ENCODE measurements around the gene COBLL1. TPM values are rescaled to one million over a fixed set of nuclear protein-coding genes. Genes with fewer than 3 reads are reported as not detected.

The COBLL1 gene
- total RNA-seq, 1 experiment from 2014 or later: 8.0 TPM

DNA sequence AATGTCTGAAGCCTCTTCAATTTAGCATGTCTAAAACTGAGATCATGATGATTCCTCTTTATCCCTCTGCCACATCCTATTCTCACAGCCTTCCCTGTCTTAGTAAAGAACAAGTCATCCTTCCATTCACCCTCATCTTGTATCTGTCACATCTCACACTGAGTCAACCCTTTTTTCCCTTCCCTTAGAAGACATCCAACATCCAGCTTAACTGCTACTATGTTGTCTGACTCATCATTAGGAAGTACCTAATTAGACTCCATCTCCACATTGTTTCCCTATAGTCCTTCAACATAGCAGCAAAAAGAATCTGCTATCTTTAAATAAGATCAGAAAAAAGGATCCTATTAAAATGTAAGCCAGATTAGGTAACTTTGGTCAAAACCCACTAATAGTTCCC, 135.1 kb downstream of the COBLL1 start:
- TF ChIP-seq, protein P1, sequence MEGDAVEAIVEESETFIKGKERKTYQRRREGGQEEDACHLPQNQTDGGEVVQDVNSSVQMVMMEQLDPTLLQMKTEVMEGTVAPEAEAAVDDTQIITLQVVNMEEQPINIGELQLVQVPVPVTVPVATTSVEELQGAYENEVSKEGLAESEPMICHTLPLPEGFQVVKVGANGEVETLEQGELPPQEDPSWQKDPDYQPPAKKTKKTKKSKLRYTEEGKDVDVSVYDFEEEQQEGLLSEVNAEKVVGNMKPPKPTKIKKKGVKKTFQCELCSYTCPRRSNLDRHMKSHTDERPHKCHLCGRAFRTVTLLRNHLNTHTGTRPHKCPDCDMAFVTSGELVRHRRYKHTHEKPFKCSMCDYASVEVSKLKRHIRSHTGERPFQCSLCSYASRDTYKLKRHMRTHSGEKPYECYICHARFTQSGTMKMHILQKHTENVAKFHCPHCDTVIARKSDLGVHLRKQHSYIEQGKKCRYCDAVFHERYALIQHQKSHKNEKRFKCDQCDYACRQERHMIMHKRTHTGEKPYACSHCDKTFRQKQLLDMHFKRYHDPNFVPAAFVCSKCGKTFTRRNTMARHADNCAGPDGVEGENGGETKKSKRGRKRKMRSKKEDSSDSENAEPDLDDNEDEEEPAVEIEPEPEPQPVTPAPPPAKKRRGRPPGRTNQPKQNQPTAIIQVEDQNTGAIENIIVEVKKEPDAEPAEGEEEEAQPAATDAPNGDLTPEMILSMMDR (conservative IDR thresholded peaks at IDR 0.05): no peak
- TF ChIP-seq EZH2 (IDR thresholded peaks at IDR 0.05; ENCODE audit: low read depth): no peak
- DNase-seq: no peak
- ChIA-PET CTCF (no interaction called here), POLR2A (ENCODE audit: unreplicated experiment) (no interaction called here)
- Histone ChIP-seq H3K4me2 (no peak overlapping the region), H3K4me1 (replicated peaks; ENCODE audit: insufficient read depth) (no peaks in the 10 kb centered on the region), H3K9me2 (ENCODE audit: insufficient read depth) (no peaks in the 10 kb centered on the region), H4K20me1 (ENCODE audit: insufficient read depth) (no peaks in the 10 kb centered on the region), H3K27ac (no peak overlapping the region), H3K4me3 (no peak overlapping the region), H3F3A (ENCODE audit: insufficient read depth, low read depth) (no peaks in the 10 kb centered on the region), H3K27me3 (ENCODE audit: insufficient read depth, low read depth) (no peaks in the 10 kb centered on the region), H3K36me3 (ENCODE audit: low read depth) (no peaks in the 10 kb centered on the region), H2AFZ (no peak overlapping the region), H3K79me2 (ENCODE audit: low read depth) (no peaks in the 10 kb centered on the region), H3K9me3 (ENCODE audit: insufficient read depth, low read depth) (no peaks in the 10 kb centered on the region)
- no TSS peak for BruUV-seq (replicated peaks)
- intact Hi-C loops (cut with micrococcal nuclease; ENCODE audit: unreplicated experiment): no loop called here

DNA sequence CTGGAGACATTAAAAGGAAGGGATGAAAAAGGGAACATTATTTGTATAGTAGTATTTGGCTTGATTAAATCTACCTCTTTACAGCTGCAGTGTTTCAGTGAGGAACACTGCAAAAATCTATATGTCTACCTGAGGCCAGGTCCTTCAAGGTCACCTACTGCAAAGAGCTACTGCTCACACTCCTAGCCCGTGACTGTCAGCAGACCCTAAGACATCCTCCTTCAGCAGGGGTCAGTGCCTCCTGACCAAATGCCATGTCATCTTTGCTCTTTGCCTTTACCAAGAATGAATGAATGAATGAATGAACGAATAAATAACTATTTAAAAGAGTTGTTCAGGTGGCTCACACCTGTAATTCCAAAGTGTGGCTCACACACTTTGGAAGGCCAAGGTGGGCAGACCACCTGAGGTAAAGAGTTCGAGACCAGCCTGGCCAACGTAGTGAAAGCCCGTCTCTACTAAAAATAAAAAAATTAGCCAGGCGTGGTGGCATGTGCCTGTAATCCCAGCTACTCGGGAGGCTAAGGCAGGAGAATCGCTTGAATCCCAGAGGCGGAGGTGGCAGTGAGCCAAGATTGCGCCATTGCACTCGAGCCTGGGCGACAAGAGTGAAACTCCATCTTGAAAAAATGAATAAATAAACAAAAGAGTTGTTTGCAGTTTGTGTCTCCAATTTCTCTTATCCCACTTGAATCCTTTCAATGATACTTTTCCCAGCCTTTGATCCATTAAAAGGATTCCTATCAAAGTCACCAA, 136.0 kb downstream of the COBLL1 start:
- no peaks in the 10 kb centered on the region for H3K4me1 ChIP-seq (replicated peaks; ENCODE audit: insufficient read depth)
- H3K27me3 ChIP-seq (ENCODE audit: insufficient read depth, low read depth): no peaks in the 10 kb centered on the region
- TF ChIP-seq EZH2 (IDR thresholded peaks at IDR 0.05; ENCODE audit: low read depth): no peak
- TF ChIP-seq, protein P1 (conservative IDR thresholded peaks at IDR 0.05): no peak
- H3K4me3 ChIP-seq: no peak overlapping the region
- no peak overlapping the region for H3K4me2 ChIP-seq
- CTCF ChIA-PET: no interaction called here
- POLR2A ChIA-PET (ENCODE audit: unreplicated experiment): no interaction called here
- H2AFZ ChIP-seq: no peak overlapping the region
- H3F3A ChIP-seq (ENCODE audit: insufficient read depth, low read depth): no peaks in the 10 kb centered on the region
- H4K20me1 ChIP-seq (ENCODE audit: insufficient read depth): no peaks in the 10 kb centered on the region
- intact Hi-C loops (cut with micrococcal nuclease; ENCODE audit: unreplicated experiment): no loop called here
- H3K9me2 ChIP-seq (ENCODE audit: insufficient read depth): no peaks in the 10 kb centered on the region
- H3K27ac ChIP-seq: no peak overlapping the region
- H3K79me2 ChIP-seq (ENCODE audit: low read depth): no peaks in the 10 kb centered on the region
- BruUV-seq (replicated peaks): no TSS peak
- DNase-seq: no peak
- H3K36me3 ChIP-seq (ENCODE audit: low read depth): no peaks in the 10 kb centered on the region
- no peaks in the 10 kb centered on the region for H3K9me3 ChIP-seq (ENCODE audit: insufficient read depth, low read depth)

DNA sequence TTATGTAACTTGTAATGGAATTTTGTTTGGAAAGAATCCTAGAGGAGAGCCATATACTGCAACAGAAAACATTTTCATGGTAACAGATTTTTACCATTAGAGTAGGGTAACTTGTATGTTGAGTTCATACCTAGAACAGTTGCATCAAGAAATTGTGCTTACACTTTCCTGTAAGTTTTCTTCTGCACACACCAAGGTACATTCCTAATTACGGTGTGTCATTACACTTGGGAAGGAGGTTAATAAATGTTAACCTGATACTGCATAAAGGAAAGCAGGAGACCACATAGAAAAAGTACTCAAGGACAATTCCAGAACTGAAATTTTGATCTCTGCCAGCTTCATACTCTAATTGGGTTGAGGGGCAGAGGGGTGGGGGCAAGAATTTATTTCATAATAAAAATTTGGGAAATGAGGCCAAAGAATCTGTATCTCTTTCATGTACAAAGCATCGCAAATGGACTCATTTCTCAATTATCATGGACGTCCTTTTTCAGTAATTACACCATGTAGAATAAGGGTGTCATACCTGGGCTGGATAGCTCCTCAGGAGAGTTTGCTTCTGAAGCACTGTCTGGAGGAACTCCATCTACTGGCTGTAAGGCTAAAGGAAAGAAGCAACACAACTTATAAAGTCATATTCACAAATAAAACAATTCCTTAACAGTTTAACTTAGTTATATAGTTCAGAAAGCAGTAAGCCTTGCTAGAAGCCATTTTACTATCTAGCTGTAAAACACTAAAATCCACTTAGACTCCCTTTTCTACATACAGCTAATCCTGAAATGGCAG, 137.5 kb downstream of the COBLL1 start:
- Histone ChIP-seq H2AFZ (no peak overlapping the region), H3K36me3 (ENCODE audit: low read depth) (no peaks in the 10 kb centered on the region), H3K4me3 (no peak overlapping the region), H3F3A (ENCODE audit: insufficient read depth, low read depth) (no peaks in the 10 kb centered on the region), H3K27ac (no peak overlapping the region), H3K4me2 (no peak overlapping the region), H4K20me1 (ENCODE audit: insufficient read depth) (no peaks in the 10 kb centered on the region), H3K9me2 (ENCODE audit: insufficient read depth) (no peaks in the 10 kb centered on the region), H3K9me3 (ENCODE audit: insufficient read depth, low read depth) (no peaks in the 10 kb centered on the region), H3K27me3 (ENCODE audit: insufficient read depth, low read depth) (no peaks in the 10 kb centered on the region), H3K79me2 (ENCODE audit: low read depth) (no peaks in the 10 kb centered on the region), H3K4me1 (replicated peaks; ENCODE audit: insufficient read depth) (no peaks in the 10 kb centered on the region)
- POLR2A ChIA-PET (ENCODE audit: unreplicated experiment): interaction anchor here (0.6 kb wide), 1 partner anchor 1522 kb away, joined by 3 read pairs; no protein-coding TSS in a partner anchor
- CTCF ChIA-PET: no interaction called here
- TF ChIP-seq EZH2 (IDR thresholded peaks at IDR 0.05; ENCODE audit: low read depth): no peak
- TF ChIP-seq, protein P1 (conservative IDR thresholded peaks at IDR 0.05): no peak
- intact Hi-C loops (cut with micrococcal nuclease; ENCODE audit: unreplicated experiment): no loop called here
- BruUV-seq (replicated peaks): no TSS peak
- no peak for DNase-seq
